Measurements from ENCODE around the gene ABO.

DNA sequence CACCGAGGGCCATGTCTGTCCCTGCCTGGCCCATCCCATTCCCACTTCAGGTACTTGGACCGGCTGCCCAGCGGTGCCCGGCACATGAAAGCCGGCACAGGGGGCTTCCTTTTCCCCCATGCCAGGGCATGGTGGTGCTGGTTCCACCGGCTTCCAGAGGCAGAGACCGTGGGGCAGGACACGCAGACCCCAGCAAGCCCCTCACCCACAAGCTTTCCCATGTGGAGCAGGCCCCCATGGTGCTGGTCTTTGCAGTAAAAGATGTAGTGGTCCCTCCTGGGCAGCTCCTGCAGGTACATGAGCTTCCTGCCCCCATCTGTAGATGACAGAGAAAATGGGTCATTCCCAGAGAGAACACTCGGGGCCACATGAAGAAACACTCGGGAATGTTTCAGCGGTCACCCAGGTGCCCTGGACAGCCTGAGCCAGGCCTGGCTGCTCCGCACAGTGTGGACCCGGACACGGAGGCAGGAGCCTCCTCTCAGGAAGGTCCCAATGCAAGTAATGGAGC lies 67.9 kb downstream of the ABO start:
- TF ChIP-seq CTCF (IDR thresholded peaks at IDR 0.05) (no peak), FOXP4 (CRISPR knock-in tag; IDR thresholded peaks at IDR 0.05) (no peak), HMGXB4 (CRISPR knock-in tag; IDR thresholded peaks at IDR 0.05) (no peak), NFE2L1 (CRISPR knock-in tag; IDR thresholded peaks at IDR 0.05) (no peak), PRRX2 (CRISPR knock-in tag; IDR thresholded peaks at IDR 0.05) (no peak), SMAD3 (CRISPR knock-in tag; IDR thresholded peaks at IDR 0.05; ENCODE audit: borderline replicate concordance) (no peak), ATF2 (CRISPR knock-in tag; IDR thresholded peaks at IDR 0.05; ENCODE audit: borderline replicate concordance, low read depth) (no peak), ZNF423 (CRISPR knock-in tag; IDR thresholded peaks at IDR 0.05) (no peak), USF1 (CRISPR knock-in tag; IDR thresholded peaks at IDR 0.05) (no peak), FOXP1 (CRISPR knock-in tag; IDR thresholded peaks at IDR 0.05; ENCODE audit: borderline replicate concordance) (no peak), ZNF425 (CRISPR knock-in tag; conservative IDR thresholded peaks at IDR 0.05) (no peak), USF2 (CRISPR knock-in tag; IDR thresholded peaks at IDR 0.05) (no peak)
- TF ChIP-seq, protein P1, sequence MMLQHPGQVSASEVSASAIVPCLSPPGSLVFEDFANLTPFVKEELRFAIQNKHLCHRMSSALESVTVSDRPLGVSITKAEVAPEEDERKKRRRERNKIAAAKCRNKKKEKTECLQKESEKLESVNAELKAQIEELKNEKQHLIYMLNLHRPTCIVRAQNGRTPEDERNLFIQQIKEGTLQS (CRISPR knock-in tag; conservative IDR thresholded peaks at IDR 0.05): no peak

Data from WTC11 (cell line).